ENCODE measurements around the gene ACADVL.
A peak's percentile ranks its signal among the peaks of the same experiment; 100 is the strongest.

The ACADVL gene

GRCh38 chr17:7217113-7217987, 2.4 kb upstream of the ACADVL start:
- DNase-seq, result no peak

GRCh38 chr17:7218166-7218565, 1.6 kb upstream of the ACADVL start:
- no peak for DNase-seq

- no peak for DNase-seq
These were observed 980 bp upstream of the ACADVL start for GRCh38 chr17:7218758-7219157.

GRCh38 chr17:7219229-7219811, 418 bp upstream of the ACADVL start:
- no peak for DNase-seq

GRCh38 chr17:7220593-7221277, 997 bp downstream of the ACADVL start:
- DNase-seq, result no peak

- no peak for DNase-seq
These were observed 1.7 kb downstream of the ACADVL start for GRCh38 chr17:7221278-7222092.

- no peak for DNase-seq
These were observed 2.6 kb downstream of the ACADVL start for GRCh38 chr17:7222093-7222971.

- DNase-seq, result no peak
These were observed 3.2 kb downstream of the ACADVL start for GRCh38 chr17:7222972-7223292.

- DNase-seq, result no peak
These were observed 3.6 kb downstream of the ACADVL start for GRCh38 chr17:7223375-7223774.

GRCh38 chr17:7224110-7224509, 4.4 kb downstream of the ACADVL start:
- no peak for DNase-seq

- no peak for DNase-seq
These were observed 4.9 kb downstream of the ACADVL start for GRCh38 chr17:7224661-7225111.

GRCh38 chr17:7225711-7226331, 6.1 kb downstream of the ACADVL start:
- no peak for DNase-seq

GRCh38 chr17:7226721-7227710, 7.3 kb downstream of the ACADVL start:
- no peak for DNase-seq

- DNase-seq, result no peak
These were observed 9.2 kb downstream of the ACADVL start for GRCh38 chr17:7228920-7229319.

- DNase-seq, result no peak
These were observed 9.8 kb downstream of the ACADVL start for GRCh38 chr17:7229504-7229903.

- no peak for DNase-seq
These were observed 12.4 kb downstream of the ACADVL start for GRCh38 chr17:7232114-7232513.

GRCh38 chr17:7233701-7234082, 14.0 kb downstream of the ACADVL start:
- DNase-seq, result no peak

GRCh38 chr17:7234083-7234951, 14.6 kb downstream of the ACADVL start, which contains the start of gene DVL2:
DVL2 (minus strand) TSS chr17:7234517; CDS start chr17:7234262, 255 bp downstream.
- DNase-seq, result peak; percentile 77
